GM12878 (cell line): ENCODE measurements around the gene NAV1. TPM values are rescaled to one million over a fixed set of nuclear protein-coding genes. Genes with fewer than 3 reads are reported as not detected.

Experiments
- ATAC-seq: fragments of 200-7000 bp; cut with Tn5 transposase; 3 replicates; pipeline ENCODE4 v1.9.1; 2020; ENCODE audit warnings: mild to moderate bottlenecking, moderate library complexity
- BruUV-seq: library from RNA; stranded (reverse); fragments of 400-500 nt; replicated peaks from 2 replicates; lab custom pipeline; 2021; lab: Mats Ljungman, UMichigan
- CTCF ChIA-PET: fragments of 300-600 bp; sonication (Branson Sonifier 250); formaldehyde crosslinking; extraction: SDS; loops from one replicate; lab custom pipeline; 2021; ENCODE audit warnings: inconsistent platforms; lab: Yijun Ruan, JAX
- POLR2A ChIA-PET: fragments of 350-600 bp; formaldehyde crosslinking; extraction: SDS; loops from one replicate; lab custom pipeline; 2021; ENCODE audit warnings: inconsistent platforms; lab: Charles Lee
- RAD21 ChIA-PET: fragments of 300-600 bp; sonication (Branson Sonifier 250); formaldehyde crosslinking; loops from one replicate; lab custom pipeline; 2023; ENCODE audit warnings: antibody characterized with exemption; ENCODE audit not compliant: unreplicated experiment; lab: Charles Lee
- SMC1A ChIA-PET: fragments of 300-600 bp; sonication (Branson Sonifier 250); formaldehyde crosslinking; loops from one replicate; lab custom pipeline; 2023; ENCODE audit not compliant: unreplicated experiment, uncharacterized antibody; lab: Charles Lee
- DNase-seq: peaks from one replicate; pipeline ENCODE4 v3.0.0-alpha.2; 2011; ENCODE audit warnings: low read depth, low spot score
- FAIRE-seq: peaks from 3 replicates; lab custom pipeline; 2011; peaks lifted over from hg19 to GRCh38; lab: Jason Lieb, UNC
- H2AFZ ChIP-seq: 2 replicates; pipeline ENCODE4 v1.6.0; 2011; ENCODE audit warnings: low read depth, low read length, control low read depth; ENCODE audit not compliant: control insufficient read depth
- H3K27ac ChIP-seq: 2 replicates; pipeline ENCODE4 v1.5.1; 2011; ENCODE audit warnings: control low read depth; ENCODE audit not compliant: control insufficient read depth, insufficient read depth
- H3K27me3 ChIP-seq, 2 experiments: replicated peaks in 1 of 2; 2 replicates each; pipeline versions ENCODE4 v1.6.0 to v1.6.1; 2011; ENCODE audit warnings: low read length in 1 of 2; ENCODE audit not compliant: control insufficient read depth in 2 of 2, insufficient read depth in 2 of 2
- H3K36me3 ChIP-seq, 2 experiments: 2 replicates each; pipeline ENCODE4 v1.5.1; 2011; ENCODE audit warnings: low read length in 1 of 2; ENCODE audit not compliant: control insufficient read depth in 2 of 2, insufficient read depth in 2 of 2
- H3K4me1 ChIP-seq: 2 replicates; pipeline ENCODE4 v1.6.1; 2011; ENCODE audit warnings: mild to moderate bottlenecking, low read length, moderate library complexity, mixed read lengths; ENCODE audit not compliant: control insufficient read depth, insufficient read depth
- H3K4me2 ChIP-seq: 2 replicates; pipeline ENCODE4 v1.6.0; 2011; ENCODE audit warnings: control low read depth; ENCODE audit not compliant: control insufficient read depth, insufficient read depth
- H3K4me3 ChIP-seq: fragments of 200-600 bp; sonication (generic); 2 replicates; pipeline ENCODE4 v1.5.1; 2016
- H3K79me2 ChIP-seq: 2 replicates; pipeline ENCODE4 v1.6.0; 2011; ENCODE audit warnings: low read length; ENCODE audit not compliant: control insufficient read depth, insufficient read depth
- H3K9ac ChIP-seq: 2 replicates; pipeline ENCODE4 v1.8.0; 2011; ENCODE audit warnings: low read length, control low read depth, mixed read lengths; ENCODE audit not compliant: control insufficient read depth, insufficient read depth
- H3K9me3 ChIP-seq: replicated peaks from 3 replicates; pipeline ENCODE4 v1.5.1; 2011; ENCODE audit warnings: mild to moderate bottlenecking, low read length; ENCODE audit not compliant: control insufficient read depth, insufficient read depth
- H4K20me1 ChIP-seq: 2 replicates; pipeline ENCODE4 v1.6.0; 2011; ENCODE audit not compliant: control insufficient read depth, insufficient read depth
- BHLHE40 ChIP-seq, 2 experiments: fragments of 450-650 bp in 1 of 2; IDR thresholded peaks; 2 replicates each; pipeline ENCODE4 v1.6.1; 2011 to 2017; ENCODE audit warnings: low read depth in 2 of 2, borderline replicate concordance in 1 of 2, improper control_type of control experiment in 1 of 2, low read length in 1 of 2, mild to moderate bottlenecking in 1 of 2
- CBFB ChIP-seq: IDR thresholded peaks from 2 replicates; pipeline ENCODE4 v1.6.1; 2016; ENCODE audit warnings: antibody characterized with exemption, low read depth
- GABPA ChIP-seq: IDR thresholded peaks from 2 replicates; pipeline ENCODE4 v1.6.1; 2014; ENCODE audit warnings: antibody characterized with exemption, low read depth, mild to moderate bottlenecking, inconsistent platforms
- GATAD2B ChIP-seq: fragments of 450-650 bp; conservative IDR thresholded peaks from 2 replicates; pipeline ENCODE4 v1.6.1; 2017; ENCODE audit warnings: low read depth, mild to moderate bottlenecking, moderate library complexity
- IKZF1 ChIP-seq: fragments of 450-650 bp; conservative IDR thresholded peaks from 2 replicates; pipeline ENCODE4 v1.6.1; 2017; ENCODE audit warnings: antibody characterized with exemption, mild to moderate bottlenecking
- KAT2A ChIP-seq: conservative IDR thresholded peaks from 2 replicates; pipeline ENCODE4 v1.6.1; 2011; ENCODE audit warnings: low read depth, low read length; ENCODE audit not compliant: control insufficient read depth
- MEF2B ChIP-seq: fragments of 450-650 bp; IDR thresholded peaks from 2 replicates; pipeline ENCODE4 v1.6.1; 2018; ENCODE audit warnings: mild to moderate bottlenecking, moderate library complexity; ENCODE audit not compliant: partially characterized antibody, poor library complexity, severe bottlenecking
- PAX5 ChIP-seq: IDR thresholded peaks from 2 replicates; pipeline ENCODE4 v1.6.1; 2011; ENCODE audit warnings: low read depth, low read length, borderline replicate concordance
- RAD51 ChIP-seq: fragments of 450-650 bp; IDR thresholded peaks from 2 replicates; pipeline ENCODE4 v1.6.1; 2016; ENCODE audit warnings: moderate library complexity, mild to moderate bottlenecking, inconsistent platforms
- SIX5 ChIP-seq: IDR thresholded peaks from 2 replicates; pipeline ENCODE4 v1.6.1; 2011; ENCODE audit warnings: mild to moderate bottlenecking, low read depth, low read length, moderate library complexity; ENCODE audit not compliant: severe bottlenecking
- TCF7 ChIP-seq: IDR thresholded peaks from 2 replicates; pipeline ENCODE4 v1.6.1; 2014; ENCODE audit warnings: antibody characterized with exemption, borderline replicate concordance
- YY1 ChIP-seq: IDR thresholded peaks from 2 replicates; pipeline ENCODE4 v1.6.1; 2011; ENCODE audit warnings: low read depth, mild to moderate bottlenecking, low read length
- ZBTB33 ChIP-seq: fragments of 450-650 bp; IDR thresholded peaks from 2 replicates; pipeline ENCODE4 v1.6.1; 2017; ENCODE audit warnings: mild to moderate bottlenecking
- ZNF217 ChIP-seq: fragments of 450-650 bp; IDR thresholded peaks from 2 replicates; pipeline ENCODE4 v1.6.1; 2017; ENCODE audit warnings: antibody characterized with exemption, mild to moderate bottlenecking
- ZNF274 ChIP-seq: IDR thresholded peaks from one replicate; pipeline ENCODE4 v1.8.0; 2011; ENCODE audit not compliant: insufficient read length, insufficient read depth
- WGBS: methylation state at CpG from one replicate; pipeline ENCODE4 v1.1.6; 2016; ENCODE audit warnings: low lambda C conversion rate; ENCODE audit not compliant: insufficient replicate concordance, insufficient coverage; ENCODE audit errors: missing lambda C conversion rate; 5-methylcytosine and 5-hydroxymethylcytosine counted together
- in situ Hi-C: fragments of 300-500 bp; cut with MboI; formaldehyde crosslinking; loops from 9 replicates; pipeline ENCODE4 v1.14.3; 2018; ENCODE audit warnings: mixed read lengths
- intact Hi-C: fragments of 100-400 bp; cut with micrococcal nuclease; formaldehyde crosslinking; loops from one replicate; pipeline ENCODE4 v1.14.2; 2022; ENCODE audit not compliant: unreplicated experiment
- polyA plus RNA-seq, 11 experiments: library from polyadenylated mRNA; depleted of rRNA in 4 of 11; unstranded in 6 of 11; stranded (reverse) in 5 of 11; fragments of >200 nt; fragmentation: Nextera tagmentation in 4 of 11; fragmentation: Illumina TruSeq in 1 of 11; extraction: Ambion mirVana in 4 of 11; extraction: Trizol in 1 of 11; gene quantifications; 1 replicate in 1 of 11; 2 replicates in 10 of 11; pipeline versions ENCODE4 v1.2.1 to v1.2.3, GENCODE V29; 2011 to 2016; ENCODE audit warnings: inconsistent platforms in 2 of 11, missing spikeins in 2 of 11, low read depth in 1 of 11
- total RNA-seq, 4 experiments: library from RNA; depleted of rRNA in 3 of 4; stranded (reverse); fragments of >200 nt in 3 of 4; fragmentation: Illumina TruSeq in 1 of 4; extraction: Trizol in 1 of 4; gene quantifications; 2 replicates each; pipeline versions ENCODE4 v1.2.1 to v1.2.3, GENCODE V29; 2013 to 2021
- TF ChIP-seq, protein P1 (sequence below): fragments of 450-650 bp; IDR thresholded peaks from 2 replicates; pipeline ENCODE4 v1.6.1; 2017; ENCODE audit warnings: mild to moderate bottlenecking, moderate library complexity
- TF ChIP-seq, protein P2 (sequence below): fragments of 450-650 bp; IDR thresholded peaks from 2 replicates; pipeline ENCODE4 v1.6.1; 2014; ENCODE audit warnings: mild to moderate bottlenecking

Gene NAV1
- total and polyA plus RNA-seq, 10 of the 15 experiments (the other 5 are each of a cell fraction or from before 2014, with no cell fraction given), result 0.04 to 1.3 (median 0.36) TPM

DNA sequence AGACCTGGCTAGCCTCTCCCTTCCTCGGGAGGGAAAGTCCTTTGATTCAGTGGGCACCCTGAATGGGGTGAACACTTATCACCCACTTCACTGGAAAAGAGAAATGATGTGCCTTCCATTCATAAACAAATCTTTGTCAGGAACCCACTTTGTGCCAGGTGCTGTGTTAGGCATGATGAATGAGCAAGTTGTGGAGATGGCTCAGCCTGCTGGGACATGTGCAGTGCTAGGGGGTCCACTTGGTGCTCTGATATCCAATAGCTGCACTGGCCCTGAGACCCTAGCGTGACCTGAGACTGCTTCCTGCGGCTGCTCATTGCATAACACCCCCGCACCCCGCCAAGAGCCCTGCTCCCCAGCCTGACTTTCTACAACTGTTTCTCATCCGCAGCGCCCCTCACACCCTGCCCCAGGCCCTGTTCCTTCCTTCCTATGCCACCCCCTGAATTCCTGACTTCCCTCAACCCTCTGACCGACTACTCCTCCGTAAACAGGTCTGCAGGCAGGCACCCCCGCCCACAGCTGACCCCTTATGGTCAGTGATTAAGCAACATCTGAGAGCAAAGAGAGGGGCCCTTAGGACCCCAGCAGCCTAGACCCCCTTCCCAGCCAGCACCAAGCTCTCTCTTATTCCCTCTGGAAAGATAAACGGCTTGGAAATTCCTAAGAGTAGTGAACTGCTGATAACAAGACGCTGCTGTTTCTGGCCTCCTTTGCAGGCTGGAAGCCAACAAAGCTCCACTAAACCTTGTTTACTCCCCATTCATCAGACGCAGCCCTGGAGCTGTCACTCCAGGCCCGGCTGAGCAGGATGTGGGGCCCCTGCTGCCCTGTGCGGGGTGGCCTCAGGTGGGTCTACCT, 44.9 kb upstream of the NAV1 start:
- H2AFZ ChIP-seq, result no peak overlapping the region
- in situ Hi-C loops, result no loop called here
- H3K79me2 ChIP-seq, result no peaks in the 10 kb centered on the region
- H3K9ac ChIP-seq, result no peak overlapping the region
- H3K4me1 ChIP-seq, result no peaks in the 10 kb centered on the region
- H4K20me1 ChIP-seq, result no peaks in the 10 kb centered on the region
- H3K4me2 ChIP-seq, result no peak overlapping the region
- ChIA-PET SMC1A (interaction anchor here (1.1 to 2.9 kb wide), 3 partner anchors 8 to 19 kb away, joined by 3 to 21 read pairs (median 4); no protein-coding TSS in a partner anchor), RAD21 (no interaction called here), CTCF (interaction anchor here (1.3 to 13.1 kb wide), 4 partner anchors 12 to 46 kb away, joined by 3 to 144 read pairs (median 12); no protein-coding TSS in a partner anchor), POLR2A (interaction anchor here (1.0 kb wide), 1 partner anchor 10 kb away, joined by 3 read pairs; no protein-coding TSS in a partner anchor)
- H3K27ac ChIP-seq, result no peak overlapping the region
- ATAC-seq (no peak), FAIRE-seq (no peak), DNase-seq (no peak)
- WGBS, result 94% methylated on average over 15 of the region's 15 CpGs
- H3K4me3 ChIP-seq, result no peak overlapping the region
- H3K9me3 ChIP-seq, result no peaks in the 10 kb centered on the region; the same call in 2 of the 3 replicates
- intact Hi-C loops, result no loop called here
- no TSS peak for BruUV-seq
- H3K27me3 ChIP-seq, result no peaks in the 10 kb centered on the region
- H3K36me3 ChIP-seq, result peaks cover 11 to 23% of the 10 kb centered on the region in 2 experiments; a peak in 3 of 4 replicates
- TF ChIP-seq ZNF274 (no peak), GATAD2B (no peak), YY1 (no peak), ZBTB33 (no peak), ZNF217 (no peak), TCF7 (no peak), RAD51 (no peak), SIX5 (no peak), PAX5 (no peak), CBFB (no peak), IKZF1 (no peak), KAT2A (no peak), MEF2B (no peak), BHLHE40 (IDR thresholded peaks at IDR 0.05; ENCODE audit: borderline replicate concordance in 1 of 2, low read depth in 2 of 2, low read length in 1 of 2) (no peak), GABPA (no peak)
- TF ChIP-seq, protein P1, sequence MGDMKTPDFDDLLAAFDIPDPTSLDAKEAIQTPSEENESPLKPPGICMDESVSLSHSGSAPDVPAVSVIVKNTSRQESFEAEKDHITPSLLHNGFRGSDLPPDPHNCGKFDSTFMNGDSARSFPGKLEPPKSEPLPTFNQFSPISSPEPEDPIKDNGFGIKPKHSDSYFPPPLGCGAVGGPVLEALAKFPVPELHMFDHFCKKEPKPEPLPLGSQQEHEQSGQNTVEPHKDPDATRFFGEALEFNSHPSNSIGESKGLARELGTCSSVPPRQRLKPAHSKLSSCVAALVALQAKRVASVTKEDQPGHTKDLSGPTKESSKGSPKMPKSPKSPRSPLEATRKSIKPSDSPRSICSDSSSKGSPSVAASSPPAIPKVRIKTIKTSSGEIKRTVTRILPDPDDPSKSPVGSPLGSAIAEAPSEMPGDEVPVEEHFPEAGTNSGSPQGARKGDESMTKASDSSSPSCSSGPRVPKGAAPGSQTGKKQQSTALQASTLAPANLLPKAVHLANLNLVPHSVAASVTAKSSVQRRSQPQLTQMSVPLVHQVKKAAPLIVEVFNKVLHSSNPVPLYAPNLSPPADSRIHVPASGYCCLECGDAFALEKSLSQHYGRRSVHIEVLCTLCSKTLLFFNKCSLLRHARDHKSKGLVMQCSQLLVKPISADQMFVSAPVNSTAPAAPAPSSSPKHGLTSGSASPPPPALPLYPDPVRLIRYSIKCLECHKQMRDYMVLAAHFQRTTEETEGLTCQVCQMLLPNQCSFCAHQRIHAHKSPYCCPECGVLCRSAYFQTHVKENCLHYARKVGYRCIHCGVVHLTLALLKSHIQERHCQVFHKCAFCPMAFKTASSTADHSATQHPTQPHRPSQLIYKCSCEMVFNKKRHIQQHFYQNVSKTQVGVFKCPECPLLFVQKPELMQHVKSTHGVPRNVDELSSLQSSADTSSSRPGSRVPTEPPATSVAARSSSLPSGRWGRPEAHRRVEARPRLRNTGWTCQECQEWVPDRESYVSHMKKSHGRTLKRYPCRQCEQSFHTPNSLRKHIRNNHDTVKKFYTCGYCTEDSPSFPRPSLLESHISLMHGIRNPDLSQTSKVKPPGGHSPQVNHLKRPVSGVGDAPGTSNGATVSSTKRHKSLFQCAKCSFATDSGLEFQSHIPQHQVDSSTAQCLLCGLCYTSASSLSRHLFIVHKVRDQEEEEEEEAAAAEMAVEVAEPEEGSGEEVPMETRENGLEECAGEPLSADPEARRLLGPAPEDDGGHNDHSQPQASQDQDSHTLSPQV, result no peak
- TF ChIP-seq, protein P2, sequence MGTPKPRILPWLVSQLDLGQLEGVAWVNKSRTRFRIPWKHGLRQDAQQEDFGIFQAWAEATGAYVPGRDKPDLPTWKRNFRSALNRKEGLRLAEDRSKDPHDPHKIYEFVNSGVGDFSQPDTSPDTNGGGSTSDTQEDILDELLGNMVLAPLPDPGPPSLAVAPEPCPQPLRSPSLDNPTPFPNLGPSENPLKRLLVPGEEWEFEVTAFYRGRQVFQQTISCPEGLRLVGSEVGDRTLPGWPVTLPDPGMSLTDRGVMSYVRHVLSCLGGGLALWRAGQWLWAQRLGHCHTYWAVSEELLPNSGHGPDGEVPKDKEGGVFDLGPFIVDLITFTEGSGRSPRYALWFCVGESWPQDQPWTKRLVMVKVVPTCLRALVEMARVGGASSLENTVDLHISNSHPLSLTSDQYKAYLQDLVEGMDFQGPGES, result no peak
